OCI-M2 (cell line): Measurements from ENCODE around the gene HOXB6.

Experiments
- DNase-seq: peaks from one replicate; lab custom pipeline; 2025; ENCODE audit not compliant: unreplicated experiment; lab: John Stamatoyannopoulos, UW

Gene HOXB6

DNA sequence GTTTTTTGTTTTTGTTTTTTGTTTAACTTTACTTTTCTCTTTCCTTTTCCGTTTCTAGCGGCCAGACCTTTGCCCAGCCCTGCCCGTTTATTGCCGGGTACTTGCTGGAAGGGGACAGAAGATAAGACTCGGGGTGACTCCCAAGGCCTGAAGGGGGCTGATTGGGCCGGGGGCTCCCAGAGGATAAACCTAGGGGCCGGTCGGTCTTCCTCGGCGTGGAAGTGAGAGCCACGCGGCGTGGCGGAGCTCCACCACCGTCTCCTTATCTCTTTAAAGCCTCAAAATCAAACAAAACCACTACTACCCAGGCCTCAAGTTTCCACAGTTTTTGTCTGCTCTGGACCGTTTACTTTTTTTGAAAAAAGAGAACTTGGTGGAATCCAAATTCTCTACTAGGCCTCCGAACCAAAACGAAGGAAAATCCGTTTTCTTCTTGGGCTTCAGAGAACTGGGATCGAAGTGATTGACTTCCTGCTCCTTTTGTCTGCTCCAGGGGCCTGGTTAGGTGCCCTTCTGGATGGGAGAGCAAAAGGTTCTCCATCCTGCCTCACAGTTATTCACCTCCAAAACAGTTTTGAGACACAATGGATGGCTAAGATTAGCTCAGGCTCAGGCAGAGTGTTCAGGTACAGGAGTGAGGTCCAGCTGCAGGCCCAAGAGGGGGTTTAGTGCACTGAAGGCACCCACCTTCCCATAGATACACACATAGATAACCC, 29.9 kb upstream of the HOXB6 start:
- DNase-seq: no peak

DNA sequence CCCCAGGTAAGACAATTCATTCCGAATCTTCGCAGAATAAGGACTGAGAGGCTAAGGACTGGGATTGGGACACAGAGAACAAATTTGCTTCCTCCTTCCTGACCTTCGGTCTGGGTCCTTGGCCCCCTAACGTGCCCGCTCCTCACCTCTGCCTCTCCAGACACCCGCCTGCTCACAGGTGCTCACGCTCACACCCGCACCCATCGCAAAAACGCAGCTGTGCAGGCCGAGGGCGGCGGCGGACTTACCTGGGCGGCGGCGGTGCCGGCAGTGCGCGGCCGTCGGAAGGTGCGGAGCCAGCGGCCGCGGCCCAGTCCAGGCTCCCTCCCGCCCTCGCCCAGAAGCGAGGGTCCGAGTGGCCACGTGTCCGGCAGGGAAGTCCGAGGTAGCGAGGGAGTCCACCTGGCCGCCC, 28.5 kb upstream of the HOXB6 start:
- no peak for DNase-seq

DNA sequence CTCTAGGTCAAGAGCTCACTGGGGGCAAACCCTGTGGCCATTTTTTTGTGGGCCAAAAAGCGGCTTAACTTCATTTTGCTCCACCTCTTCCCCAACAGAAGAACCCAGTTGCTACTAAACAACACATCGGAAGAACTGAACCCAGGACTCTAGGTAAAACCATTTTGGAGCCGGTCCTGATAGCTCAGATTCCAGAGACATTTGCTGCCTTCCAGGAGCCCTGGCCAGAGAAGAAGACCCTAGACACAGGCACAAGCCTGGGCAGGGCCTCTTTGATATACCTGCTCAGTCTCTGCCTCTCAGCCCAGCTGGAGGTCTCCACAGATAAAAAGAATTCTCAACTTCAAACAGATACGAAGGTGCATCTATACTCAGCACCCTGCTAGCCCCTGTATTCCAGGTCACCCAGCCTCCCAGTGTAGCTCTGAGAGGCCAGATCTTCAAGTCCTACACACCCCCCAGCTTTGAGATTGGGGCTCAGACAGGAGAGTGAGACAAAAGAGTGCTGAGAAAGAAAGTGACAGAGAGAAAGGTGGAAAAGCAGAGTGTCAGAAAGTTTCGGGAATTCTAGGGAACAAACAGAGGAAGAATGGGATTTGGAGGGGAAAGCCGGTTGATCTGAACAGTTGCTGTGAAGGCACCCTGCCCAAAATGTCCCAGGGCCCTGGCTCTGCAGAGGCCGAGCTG, 27.9 kb upstream of the HOXB6 start:
- no peak for DNase-seq

DNA sequence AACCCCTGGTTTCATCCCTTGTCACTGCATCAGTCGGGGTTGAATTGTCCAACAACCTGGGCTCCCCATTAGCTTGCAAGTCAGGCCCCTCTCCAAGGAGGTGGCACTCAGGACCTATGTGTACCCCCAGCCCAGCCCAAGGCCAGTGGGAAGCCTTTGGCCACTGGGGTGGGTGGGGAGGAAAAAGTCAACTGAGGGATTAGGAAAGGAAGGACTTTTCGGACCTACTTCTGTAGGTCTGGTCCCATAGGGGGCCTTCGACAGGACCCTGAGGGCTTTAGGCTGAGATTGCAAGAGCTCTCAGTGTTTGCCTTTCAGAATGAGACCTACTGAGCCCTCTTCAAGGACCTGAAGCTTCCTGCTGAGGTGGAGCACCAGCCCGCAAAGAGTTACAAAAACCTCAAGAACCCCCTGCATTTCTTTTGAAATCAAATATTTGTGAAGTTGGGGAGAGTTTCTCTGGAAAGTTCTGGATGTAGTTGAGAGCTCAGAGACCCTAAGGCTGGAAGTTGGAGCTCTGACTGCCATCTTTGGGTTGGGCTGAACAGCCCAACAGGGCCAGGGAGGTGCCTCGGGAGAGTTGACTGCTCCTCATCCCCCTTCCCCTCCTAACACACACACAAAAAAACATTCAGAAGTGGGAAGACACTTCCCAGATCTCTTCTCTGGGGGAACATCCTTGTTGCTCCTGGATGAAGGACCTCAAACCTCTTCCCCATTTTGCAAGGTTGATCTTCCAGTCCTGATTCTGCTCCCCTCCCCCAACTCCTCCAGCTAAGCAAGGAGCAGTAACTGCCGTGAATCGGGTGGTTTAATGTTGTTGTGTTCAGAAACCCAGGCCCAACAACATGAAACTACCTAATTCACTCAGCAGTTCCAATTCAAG, 27.1 kb upstream of the HOXB6 start:
- DNase-seq: no peak

DNA sequence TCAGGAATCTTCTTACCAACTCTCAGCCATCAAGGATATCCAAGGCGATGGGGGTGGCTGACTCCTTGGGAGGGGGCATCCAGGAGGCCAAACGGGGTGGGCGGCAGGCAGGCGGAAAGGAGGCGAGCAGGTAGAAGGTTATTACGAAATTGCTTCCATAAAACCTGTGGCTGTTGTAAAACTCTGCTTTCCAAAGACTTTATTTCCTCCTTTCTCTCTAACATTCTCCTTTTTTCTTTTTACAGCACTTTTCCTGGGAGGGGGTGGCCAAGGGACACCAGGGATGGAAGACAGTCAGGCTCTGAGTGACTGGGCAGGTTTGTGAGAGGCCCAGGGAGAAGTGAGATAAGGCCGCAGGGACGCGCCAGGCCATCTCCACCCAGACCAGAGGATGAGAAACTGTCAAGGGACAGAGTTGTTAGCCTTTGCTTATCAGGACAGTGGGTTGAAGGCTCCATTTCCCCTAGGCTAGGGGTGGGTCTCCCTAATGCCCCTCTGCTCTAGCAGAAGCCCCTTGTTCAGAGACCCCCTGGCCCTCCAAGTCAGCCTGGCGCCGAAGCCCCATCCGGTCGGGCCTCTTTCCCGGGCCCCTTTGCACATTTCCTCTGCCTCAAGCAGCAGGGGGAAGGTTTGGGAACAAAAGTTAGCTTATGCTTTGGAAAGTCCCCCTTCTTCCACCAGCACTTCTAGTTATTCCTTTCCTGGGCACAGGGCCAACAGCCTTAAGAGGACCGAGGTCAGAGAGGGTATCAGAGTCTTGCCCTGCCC, 26.3 kb upstream of the HOXB6 start:
- DNase-seq: no peak

DNA sequence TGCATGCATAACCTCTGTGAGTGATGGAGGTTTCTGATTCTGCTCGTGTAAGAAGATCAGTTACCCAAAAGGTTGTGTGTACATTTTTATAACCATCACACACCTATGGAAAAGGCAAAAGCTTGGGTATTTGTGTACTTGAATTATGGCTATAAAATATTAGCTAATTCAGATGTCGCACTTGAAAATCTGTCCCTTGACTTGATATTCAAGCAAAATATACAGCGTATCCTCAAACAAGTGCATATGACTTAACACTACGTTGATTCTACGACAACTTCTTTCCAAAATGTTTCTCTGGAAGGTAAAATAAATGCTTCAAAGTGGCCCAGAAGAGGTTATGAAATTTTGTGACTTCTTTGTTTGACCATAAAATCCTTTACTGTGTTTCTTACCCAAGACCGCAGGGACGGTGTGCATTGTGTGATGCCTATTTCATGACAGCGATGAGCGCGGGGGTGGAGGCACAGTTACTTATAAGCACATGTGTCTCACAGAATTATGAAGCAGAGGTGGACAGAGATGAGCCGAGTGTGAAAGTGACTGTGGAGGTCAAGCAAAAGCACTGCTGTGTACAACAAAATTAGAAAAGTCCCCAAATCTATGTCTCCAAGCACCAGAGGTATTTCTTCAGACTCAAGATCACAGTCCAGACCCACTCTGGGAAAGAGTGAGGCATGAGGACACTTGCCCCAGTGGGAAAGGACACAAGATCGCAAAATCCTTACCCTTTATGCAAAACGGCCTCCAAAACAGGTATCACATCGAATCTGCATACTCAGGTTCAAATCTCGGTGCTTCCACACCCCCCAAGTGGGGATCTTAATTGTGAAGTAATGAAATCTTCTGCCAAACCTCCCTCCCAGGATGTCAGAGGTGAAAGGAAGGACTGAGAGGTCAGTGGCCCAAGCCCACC, 25.5 kb upstream of the HOXB6 start:
- no peak for DNase-seq

DNA sequence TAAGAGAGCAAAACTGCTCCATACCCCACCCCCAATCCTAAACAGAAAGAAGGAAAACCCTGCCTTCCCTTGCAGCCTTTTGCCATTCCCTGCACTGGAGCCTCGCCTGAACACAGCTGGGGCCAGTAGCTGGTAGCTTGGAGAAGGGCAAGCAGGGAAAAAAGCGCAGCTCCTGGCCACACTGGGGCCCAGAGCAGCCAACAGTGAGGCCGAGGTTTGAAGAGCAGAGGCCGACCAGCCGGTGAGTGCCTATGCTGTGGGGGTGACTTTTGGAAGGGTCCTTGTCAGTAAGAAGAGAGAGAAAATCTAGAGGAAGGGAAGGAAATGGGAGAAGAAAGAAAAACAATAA, 24.6 kb upstream of the HOXB6 start:
- DNase-seq: no peak

DNA sequence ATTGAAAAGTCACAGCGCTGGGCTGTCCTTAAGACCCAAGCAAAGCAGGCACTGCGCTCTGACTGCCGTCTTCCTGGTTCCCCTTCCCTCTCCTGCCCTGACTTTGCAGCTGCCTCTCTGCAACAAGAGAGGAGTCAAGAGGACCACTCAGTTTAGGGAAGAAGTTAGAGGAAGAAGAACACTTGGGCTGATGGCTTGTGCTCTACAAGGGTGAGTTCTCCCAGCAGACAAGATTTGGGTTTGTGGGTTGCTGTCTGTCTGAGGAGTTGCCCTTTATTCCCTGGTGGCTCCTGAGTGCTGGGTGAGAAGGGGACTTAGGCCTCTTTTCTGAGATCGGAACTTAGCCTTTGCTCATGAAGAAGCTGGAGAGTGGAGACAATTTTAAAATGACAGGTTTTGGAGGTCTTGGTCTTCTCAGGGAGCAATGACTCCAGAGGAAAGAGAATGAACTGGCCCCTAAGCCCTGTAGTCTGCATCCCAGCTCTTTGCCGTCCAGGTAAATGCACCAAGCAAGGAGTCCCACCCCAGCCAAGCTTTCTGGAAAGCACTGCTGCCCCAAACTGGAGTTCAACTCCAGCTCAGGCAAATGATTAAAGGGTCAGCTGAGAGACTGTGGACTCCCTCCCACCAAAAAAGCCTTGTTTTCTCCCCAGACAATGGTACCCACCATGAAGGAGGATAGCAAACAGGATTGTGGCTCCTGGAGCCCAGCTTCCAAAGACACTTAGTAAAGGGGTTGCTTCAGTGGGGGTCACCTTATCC, 24.0 kb upstream of the HOXB6 start:
- DNase-seq: no peak

DNA sequence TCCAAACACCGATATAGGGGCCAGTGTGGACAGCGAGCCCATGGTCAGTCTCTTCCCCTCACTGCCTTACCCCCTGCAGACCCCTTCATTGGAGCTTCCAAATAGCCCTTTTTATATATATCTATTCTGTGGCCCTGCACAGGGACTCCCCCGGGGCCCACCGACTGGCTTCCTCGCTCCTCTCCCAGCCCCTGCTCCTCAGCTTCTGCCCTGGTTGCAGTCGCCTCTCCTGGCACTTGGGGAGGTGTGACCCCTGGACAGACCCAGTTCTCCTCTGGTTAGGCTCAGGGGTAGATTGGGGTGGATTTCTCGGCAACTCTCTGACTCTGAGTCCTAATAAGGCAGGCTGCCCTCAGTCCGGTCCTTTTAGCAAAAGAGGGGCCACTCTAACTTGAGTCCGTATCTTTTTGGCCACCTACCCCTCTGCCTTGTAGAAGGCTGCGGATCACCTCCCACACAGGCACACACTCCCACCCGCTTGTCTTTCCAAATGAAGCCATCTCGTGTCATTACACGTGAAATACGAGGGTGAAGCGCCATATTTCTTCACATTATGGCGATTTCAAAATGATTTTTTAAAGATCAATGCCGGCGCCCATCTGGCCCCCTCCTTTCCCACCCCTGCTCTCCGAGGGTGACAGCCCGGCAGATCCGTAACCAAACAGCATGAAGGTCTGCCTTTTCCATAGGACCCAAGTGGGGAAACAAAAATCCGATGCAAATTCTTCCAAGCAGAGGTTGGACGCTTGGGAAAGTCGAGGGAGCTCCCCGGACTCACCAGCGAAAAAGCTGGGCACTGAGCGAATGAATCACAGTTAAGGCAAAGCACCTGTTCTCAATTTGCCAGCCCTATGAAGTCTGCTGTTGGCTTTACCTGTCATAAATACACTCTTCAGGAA, 23.1 kb upstream of the HOXB6 start:
- no peak for DNase-seq

DNA sequence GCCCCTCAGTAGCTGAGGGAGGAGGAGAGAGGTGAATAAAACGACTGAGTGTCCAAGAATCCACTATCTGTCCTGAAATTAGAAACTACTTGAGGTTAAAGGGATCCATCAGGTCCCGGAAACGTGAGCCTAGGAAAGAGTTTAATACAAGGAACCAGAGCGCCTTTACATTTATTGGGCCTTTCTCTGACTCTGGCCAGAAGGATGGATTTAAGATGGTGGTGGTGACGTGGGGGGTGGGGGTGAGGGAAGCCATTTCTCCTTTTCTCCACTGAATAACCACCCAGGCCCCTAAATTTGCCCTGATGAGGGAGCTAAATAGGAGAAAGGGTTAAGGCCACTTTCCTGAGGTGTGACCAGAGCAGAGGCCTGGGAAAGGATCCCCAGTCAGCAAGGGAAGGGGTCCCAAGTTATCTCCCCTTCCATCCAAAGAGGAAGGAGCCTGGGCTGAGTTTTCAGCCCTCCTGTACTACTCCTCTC, 22.4 kb upstream of the HOXB6 start:
- no peak for DNase-seq

DNA sequence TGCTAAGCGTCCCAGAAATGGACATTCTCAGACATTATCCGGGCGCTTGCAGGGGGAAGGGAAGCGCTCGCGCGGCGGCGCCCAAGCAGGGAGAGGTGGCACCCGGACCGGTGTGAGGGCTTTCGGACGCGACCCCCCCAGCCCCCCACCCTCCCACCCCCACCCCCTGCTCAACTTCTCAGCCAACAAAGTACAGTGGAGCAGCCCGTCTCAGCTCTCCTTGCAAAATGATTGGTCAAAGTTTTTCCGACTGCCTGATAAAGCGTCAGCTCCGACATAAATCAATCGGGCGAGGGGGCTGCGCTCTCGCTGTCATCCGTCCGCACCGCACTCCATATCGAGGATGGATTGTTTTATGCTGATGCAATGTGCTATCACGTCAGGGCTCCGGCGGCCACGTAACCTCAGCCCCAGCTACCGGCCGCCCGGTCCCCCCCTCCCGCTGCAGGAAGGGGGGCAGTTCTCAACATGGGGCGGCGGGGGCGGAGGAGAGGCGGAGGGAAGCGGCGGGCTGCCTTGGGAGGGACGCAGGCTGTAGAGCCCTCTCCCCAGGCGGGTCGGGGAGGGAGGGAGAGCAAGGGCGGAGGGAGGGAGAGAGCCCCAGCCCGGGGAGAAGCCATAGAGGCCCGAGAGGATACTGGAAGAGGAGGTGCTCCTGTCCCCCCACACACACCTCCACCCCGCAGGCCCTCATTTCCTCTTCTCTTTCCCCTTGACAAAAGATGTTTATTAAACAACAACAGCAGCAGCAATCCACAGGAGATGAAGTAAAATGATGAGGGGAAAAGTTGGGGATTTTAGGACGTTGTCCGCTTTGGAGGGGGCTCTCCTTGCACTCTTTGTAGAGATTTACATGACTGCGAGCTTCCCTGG, 21.7 kb upstream of the HOXB6 start, which contains the start of gene HOXB9:
TSS of gene HOXB9 (minus strand) at position 114 of the 873 bp plus-strand sequence. CDS start at position 25, 89 bp downstream.
- DNase-seq: no peak

DNA sequence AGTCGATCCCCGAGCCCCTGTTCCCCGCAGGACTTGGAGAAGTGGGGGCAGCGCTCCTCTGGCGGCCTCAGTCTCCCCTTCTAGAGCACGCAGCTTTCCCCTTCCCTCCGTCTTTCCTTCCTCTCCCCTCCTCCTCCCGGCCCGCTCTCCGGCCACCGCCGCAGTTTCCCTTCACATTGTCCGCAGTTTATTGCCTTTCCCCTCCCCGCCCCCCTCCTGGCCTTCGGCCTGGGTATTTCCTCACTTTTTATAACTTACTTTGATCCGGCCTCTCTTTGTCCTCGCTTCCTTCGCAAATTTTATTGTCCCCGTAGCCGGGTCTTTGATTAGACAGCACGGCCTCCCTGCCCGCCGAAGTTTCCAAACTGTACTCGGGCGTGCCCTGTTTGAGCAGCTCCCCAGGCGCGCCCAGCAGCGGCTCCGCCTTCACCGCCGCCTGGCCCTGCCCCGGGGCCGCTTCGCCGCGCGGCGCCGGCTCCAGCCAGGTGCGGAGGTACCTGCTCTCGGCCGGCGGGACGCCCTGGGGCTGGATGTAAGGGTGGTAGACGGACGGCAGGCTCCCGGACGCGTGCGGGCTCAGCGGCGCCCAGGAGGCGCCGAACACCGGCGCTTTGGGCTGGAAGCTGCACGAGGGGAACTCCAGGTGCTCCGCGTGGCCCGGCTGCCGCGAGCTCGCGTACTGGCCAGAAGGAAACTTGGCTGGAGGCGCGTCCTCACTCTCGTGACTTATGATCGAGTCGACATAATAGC, 20.9 kb upstream of the HOXB6 start:
- DNase-seq: no peak

DNA sequence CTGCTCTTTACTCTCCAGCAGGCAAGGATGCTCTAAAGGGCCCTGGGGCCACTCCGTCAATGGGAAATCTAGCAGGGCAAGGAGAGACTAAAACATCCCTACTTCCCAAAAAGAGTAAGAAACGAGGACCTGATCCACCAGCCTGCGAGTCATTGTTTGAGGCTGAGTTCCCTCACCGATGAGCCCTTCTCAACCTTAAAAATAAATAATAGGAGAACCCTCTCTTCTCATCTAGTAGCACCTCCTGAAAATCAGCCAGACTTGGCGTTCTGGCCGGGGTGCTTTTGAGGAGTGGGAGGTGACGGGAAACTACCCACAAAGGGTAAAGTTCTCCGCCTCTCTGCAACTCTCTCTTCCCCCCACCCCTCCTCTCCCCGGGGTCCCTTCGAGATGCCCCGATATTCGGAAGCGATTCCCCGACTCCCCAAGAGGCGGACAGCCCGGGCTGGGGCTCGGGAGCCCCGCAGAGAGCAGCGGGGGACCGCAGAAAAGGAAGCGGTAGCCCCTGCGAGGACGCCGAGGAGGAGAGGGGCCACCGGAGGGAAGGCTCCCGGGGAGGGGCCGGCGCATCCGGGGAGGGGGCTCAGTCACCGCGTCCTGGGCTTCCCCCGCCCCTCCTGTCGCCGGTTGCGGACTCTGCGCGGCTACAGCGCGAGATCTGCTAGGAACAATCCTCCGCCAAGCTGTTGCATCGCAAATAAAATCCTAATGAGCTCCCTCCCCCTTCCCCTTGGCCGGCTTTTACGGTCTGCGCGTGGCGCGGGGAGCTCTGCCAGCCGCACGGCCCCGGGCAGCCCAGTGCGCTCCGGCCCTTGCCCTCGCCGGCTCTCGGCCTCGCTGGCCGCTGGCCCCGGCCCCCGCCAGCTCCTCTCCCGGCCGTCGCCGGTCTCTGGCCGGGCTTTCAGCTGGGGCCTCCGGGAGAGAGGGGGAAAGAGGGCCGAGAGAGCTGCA, 20.0 kb upstream of the HOXB6 start:
- DNase-seq: no peak

DNA sequence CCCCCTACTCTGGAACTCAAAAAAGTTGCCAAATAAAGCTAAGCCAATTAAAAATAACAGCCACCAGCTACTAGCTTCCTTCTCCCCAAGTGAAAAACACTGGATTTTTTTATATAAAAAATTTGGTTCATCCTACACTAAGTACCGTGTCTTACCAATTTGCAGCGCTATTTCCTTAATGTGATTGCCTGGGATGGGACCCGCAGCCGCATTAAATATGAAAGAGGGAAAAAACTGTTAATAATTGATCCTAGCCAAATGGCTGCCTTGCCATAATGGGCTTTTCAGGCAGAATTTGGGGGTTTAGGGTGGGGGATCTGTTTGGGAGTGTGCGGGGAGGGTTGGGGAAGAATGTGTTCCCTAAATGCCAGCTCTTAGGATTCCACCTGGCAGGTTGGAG, 19.3 kb upstream of the HOXB6 start:
- DNase-seq: no peak

DNA sequence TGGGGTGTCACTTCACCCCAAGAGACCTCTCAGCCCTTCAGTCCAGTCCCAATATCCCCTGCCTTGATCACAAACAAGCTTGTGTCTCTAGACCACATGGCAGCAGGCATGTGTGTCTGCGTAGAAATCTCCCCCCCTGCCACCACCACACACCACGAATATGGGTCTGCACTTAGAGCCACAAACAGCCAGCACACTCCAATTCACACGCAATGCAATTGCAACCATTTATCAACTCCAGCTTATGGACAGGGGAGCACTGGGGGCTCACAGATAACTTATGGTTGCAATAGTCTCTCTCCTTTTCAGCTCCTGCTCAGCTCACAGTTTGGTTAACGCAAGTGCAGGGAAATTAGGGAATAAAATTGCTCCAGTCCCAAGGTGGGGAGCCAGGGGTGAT, 18.8 kb upstream of the HOXB6 start:
- no peak for DNase-seq
